ENCODE results near the gene ZBTB20.

DNA sequence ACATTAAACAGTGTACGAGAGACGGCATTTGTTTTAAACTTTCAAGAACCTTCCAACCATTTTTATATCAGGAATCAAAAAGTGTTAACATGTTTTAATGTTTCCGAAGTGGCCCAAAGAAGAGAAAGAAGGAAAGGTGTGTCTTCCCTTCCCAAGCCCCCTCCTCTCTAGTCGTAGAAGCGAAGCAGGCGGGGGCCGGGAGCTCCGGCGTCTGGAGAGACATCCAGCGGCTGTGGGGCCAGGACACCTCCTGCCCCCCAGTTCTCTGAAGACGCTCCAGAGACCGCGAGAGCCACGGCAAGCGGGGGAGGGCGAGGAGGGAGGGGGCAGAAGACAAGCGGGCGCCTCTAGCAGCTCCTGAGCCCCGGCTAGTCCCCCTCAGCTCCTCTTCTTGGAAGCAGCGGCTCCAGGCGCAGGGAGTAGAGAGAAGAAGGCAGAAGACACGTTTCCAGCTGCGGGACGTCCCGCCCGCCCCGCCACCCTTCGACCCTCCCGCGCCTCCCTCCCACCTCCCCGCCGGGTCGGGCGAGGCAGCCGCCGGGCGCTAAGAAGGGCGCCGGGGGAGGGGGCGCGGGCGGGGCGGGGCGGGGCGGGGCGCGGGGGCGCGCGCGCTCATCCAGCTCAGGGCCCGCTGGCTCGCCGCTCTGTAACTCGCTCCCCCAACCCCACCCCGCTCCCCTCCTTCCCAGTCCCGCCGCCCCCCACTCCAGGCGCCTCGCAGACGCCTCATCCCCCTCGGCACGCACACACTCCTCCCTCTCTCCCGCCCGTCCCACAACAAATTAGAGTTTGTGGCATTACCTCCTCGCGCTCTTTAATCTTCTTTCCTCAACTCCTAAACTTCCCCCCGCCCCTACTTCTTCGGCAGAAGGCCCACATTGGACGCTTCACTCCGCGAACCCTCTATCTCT lies at the start of gene ZBTB20:
- TF ChIP-seq, protein P1, sequence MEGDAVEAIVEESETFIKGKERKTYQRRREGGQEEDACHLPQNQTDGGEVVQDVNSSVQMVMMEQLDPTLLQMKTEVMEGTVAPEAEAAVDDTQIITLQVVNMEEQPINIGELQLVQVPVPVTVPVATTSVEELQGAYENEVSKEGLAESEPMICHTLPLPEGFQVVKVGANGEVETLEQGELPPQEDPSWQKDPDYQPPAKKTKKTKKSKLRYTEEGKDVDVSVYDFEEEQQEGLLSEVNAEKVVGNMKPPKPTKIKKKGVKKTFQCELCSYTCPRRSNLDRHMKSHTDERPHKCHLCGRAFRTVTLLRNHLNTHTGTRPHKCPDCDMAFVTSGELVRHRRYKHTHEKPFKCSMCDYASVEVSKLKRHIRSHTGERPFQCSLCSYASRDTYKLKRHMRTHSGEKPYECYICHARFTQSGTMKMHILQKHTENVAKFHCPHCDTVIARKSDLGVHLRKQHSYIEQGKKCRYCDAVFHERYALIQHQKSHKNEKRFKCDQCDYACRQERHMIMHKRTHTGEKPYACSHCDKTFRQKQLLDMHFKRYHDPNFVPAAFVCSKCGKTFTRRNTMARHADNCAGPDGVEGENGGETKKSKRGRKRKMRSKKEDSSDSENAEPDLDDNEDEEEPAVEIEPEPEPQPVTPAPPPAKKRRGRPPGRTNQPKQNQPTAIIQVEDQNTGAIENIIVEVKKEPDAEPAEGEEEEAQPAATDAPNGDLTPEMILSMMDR (IDR thresholded peaks at IDR 0.05): peak in 1 of 3 donors; percentile 5
- TF ChIP-seq POLR2A (IDR thresholded peaks at IDR 0.05): peak; percentile 34
- no peak for TF ChIP-seq EP300 (IDR thresholded peaks at IDR 0.05)
